Neuronal stem cell (in vitro differentiated cells): ENCODE data around the gene FLNA.

Experiments used
- DNase-seq: peaks from one replicate; pipeline ENCODE4 v3.0.0-alpha.2; 2013; ENCODE audit warnings: low spot score
- H2AFZ ChIP-seq: one replicate; pipeline ENCODE4 v1.6.1; 2013; ENCODE audit warnings: mild to moderate bottlenecking, low read length, inconsistent platforms
- H2AK5ac ChIP-seq: 2 replicates; pipeline ENCODE4 v1.6.1; 2013; ENCODE audit warnings: low read depth, mild to moderate bottlenecking, inconsistent platforms, low read length, moderate library complexity, mixed read lengths
- H2BK120ac ChIP-seq: 2 replicates; pipeline ENCODE4 v1.6.1; 2013; ENCODE audit warnings: low read depth, mild to moderate bottlenecking, inconsistent platforms, low read length, moderate library complexity, mixed read lengths
- H2BK12ac ChIP-seq: one replicate; pipeline ENCODE4 v1.6.1; 2013; ENCODE audit warnings: low read length, inconsistent platforms
- H2BK15ac ChIP-seq: 2 replicates; pipeline ENCODE4 v1.6.1; 2013; ENCODE audit warnings: mild to moderate bottlenecking, low read length, inconsistent platforms, mixed read lengths
- H2BK5ac ChIP-seq: one replicate; pipeline ENCODE4 v1.6.1; 2013; ENCODE audit warnings: inconsistent platforms, mild to moderate bottlenecking, low read length, moderate library complexity
- H3K14ac ChIP-seq: one replicate; pipeline ENCODE4 v1.6.1; 2013; ENCODE audit warnings: low read length, inconsistent platforms
- H3K18ac ChIP-seq: 2 replicates; pipeline ENCODE4 v1.6.1; 2013; ENCODE audit warnings: low read length, inconsistent platforms
- H3K23ac ChIP-seq: 2 replicates; pipeline ENCODE4 v1.6.1; 2013; ENCODE audit warnings: low read depth, mild to moderate bottlenecking, mixed read lengths, low read length, inconsistent platforms; ENCODE audit not compliant: poor library complexity
- H3K27ac ChIP-seq: replicated peaks from 3 replicates; pipeline ENCODE4 v1.5.1; 2013; ENCODE audit warnings: low read length, inconsistent platforms
- H3K27me3 ChIP-seq, 3 experiments: 2 replicates each; pipeline ENCODE4 v1.6.1; 2013; ENCODE audit warnings: low read length in 3 of 3, mild to moderate bottlenecking in 2 of 3, inconsistent platforms in 1 of 3, low read depth in 1 of 3, mixed read lengths in 1 of 3, moderate library complexity in 1 of 3; ENCODE audit not compliant: control insufficient read depth in 3 of 3, insufficient read depth in 3 of 3
- H3K36me3 ChIP-seq, 2 donors: replicated peaks in 1 of 2; 2 replicates each; pipeline ENCODE4 v1.6.1; 2013; ENCODE audit warnings: low read length in 2 of 2; ENCODE audit not compliant: control insufficient read depth in 2 of 2, insufficient read depth in 2 of 2
- H3K4ac ChIP-seq: 2 replicates; pipeline ENCODE4 v1.6.1; 2013; ENCODE audit warnings: inconsistent platforms, mild to moderate bottlenecking, low read length, moderate library complexity
- H3K4me1 ChIP-seq, 2 donors: 1 replicate in 1 of 2; 2 replicates in 1 of 2; pipeline ENCODE4 v1.6.1; 2013; ENCODE audit warnings: low read length in 2 of 2, low read depth in 1 of 2; ENCODE audit not compliant: control insufficient read depth in 2 of 2, insufficient read depth in 1 of 2
- H3K4me2 ChIP-seq: one replicate; pipeline ENCODE4 v1.6.1; 2013; ENCODE audit warnings: mild to moderate bottlenecking, low read length, inconsistent platforms; ENCODE audit not compliant: insufficient read depth, poor library complexity, severe bottlenecking
- H3K4me3 ChIP-seq, 2 donors: 2 replicates each; pipeline ENCODE4 v1.5.1; 2013; ENCODE audit warnings: low read length in 2 of 2, mild to moderate bottlenecking in 2 of 2, inconsistent platforms in 1 of 2, moderate library complexity in 1 of 2
- H3K79me1 ChIP-seq: one replicate; pipeline ENCODE4 v1.6.1; 2013; ENCODE audit warnings: low read depth, mild to moderate bottlenecking, inconsistent platforms, low read length, moderate library complexity
- H3K9ac ChIP-seq: one replicate; pipeline ENCODE4 v1.6.1; 2013; ENCODE audit warnings: mild to moderate bottlenecking, low read depth, low read length, inconsistent platforms; ENCODE audit not compliant: poor library complexity
- H3K9me3 ChIP-seq, 2 donors: replicated peaks in 1 of 2; 2 replicates each; pipeline versions ENCODE3 to v1.6.1; 2013; ENCODE audit warnings: low read length in 2 of 2, mild to moderate bottlenecking in 2 of 2, inconsistent platforms in 1 of 2, low read depth in 1 of 2, mixed read lengths in 1 of 2, moderate library complexity in 1 of 2; ENCODE audit not compliant: control insufficient read depth in 2 of 2, insufficient read depth in 1 of 2
- H4K8ac ChIP-seq: one replicate; pipeline ENCODE4 v1.6.1; 2013; ENCODE audit warnings: low read depth, mild to moderate bottlenecking, inconsistent platforms, low read length, moderate library complexity
- H4K91ac ChIP-seq: one replicate; pipeline ENCODE4 v1.6.1; 2013; ENCODE audit warnings: low read length, low read depth, mild to moderate bottlenecking, inconsistent platforms; ENCODE audit not compliant: poor library complexity
- WGBS, 2 donors: extraction: QIAGEN DNeasy Blood & Tissue Kit; methylation state at CpG; one replicate each; pipeline ENCODE4 v1.1.7; 2013; ENCODE audit warnings: missing lambda C conversion rate in 2 of 2, mixed read lengths in 1 of 2; ENCODE audit not compliant: insufficient read length in 2 of 2, insufficient replicate concordance in 1 of 2; ENCODE audit errors: extremely low coverage in 2 of 2; 5-methylcytosine and 5-hydroxymethylcytosine counted together

The FLNA gene

DNA sequence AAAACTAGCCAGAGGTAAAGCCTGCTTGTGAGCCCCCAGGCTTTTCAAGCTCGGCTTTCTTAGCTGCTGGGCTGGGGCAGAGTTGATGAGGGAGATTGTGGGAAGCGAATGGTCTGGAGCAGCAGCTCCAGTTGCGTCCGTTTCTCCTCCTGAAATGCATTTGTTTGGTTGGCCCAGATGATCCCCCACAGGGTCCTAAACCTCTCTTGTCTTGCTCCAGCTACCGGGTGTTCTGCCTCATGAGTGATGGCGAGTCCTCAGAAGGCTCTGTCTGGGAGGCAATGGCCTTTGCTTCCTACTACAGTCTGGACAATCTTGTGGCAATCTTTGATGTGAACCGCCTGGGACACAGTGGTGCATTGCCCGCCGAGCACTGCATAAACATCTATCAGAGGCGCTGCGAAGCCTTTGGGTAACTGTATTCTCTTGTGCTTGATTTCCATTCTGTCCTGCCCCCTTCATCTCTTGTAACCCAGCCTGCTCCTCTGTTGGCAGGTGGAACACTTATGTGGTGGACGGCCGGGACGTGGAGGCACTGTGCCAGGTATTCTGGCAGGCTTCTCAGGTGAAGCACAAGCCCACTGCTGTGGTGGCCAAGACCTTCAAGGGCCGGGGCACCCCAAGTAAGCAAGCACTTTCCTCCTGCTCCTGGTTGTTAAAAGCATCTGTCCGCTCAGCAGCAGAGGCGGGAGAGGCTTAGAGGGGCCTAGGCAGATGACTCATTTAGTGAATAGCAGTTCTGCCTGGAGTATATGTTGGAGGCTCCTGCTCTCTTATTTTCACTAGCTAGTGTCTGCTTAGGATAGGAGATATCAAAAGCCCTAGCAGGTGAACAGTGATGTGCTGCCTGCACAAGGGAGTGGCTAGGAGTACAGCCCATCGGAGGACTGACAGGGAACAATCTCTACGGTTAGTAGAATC lies 63.6 kb downstream of the FLNA start:
- Histone ChIP-seq H3K18ac (no peak overlapping the region), H2BK15ac (no peak overlapping the region), H3K4me3 (no peak overlapping the region), H3K36me3 (no peaks in the 10 kb centered on the region), H3K27ac (no peak overlapping the region), H2AFZ (no peak overlapping the region), H3K79me1 (no peaks in the 10 kb centered on the region), H4K91ac (no peak overlapping the region), H3K14ac (no peak overlapping the region), H3K27me3 (peaks cover 0 to 59% (median 0%) of the 10 kb centered on the region in 3 experiments), H2BK12ac (no peak overlapping the region), H3K4ac (no peak overlapping the region), H3K9me3 (no peaks in the 10 kb centered on the region), H3K4me2 (no peak overlapping the region), H3K23ac (no peak overlapping the region), H4K8ac (no peak overlapping the region), H3K4me1 (peaks cover 0 to 5% of the 10 kb centered on the region in 2 donors), H3K9ac (no peak overlapping the region), H2AK5ac (no peak overlapping the region), H2BK120ac (no peak overlapping the region), H2BK5ac (no peak overlapping the region)
- DNase-seq: no peak
- no CpG with 5 or more reads among the region's 19 CpGs for WGBS, 2 donors

DNA sequence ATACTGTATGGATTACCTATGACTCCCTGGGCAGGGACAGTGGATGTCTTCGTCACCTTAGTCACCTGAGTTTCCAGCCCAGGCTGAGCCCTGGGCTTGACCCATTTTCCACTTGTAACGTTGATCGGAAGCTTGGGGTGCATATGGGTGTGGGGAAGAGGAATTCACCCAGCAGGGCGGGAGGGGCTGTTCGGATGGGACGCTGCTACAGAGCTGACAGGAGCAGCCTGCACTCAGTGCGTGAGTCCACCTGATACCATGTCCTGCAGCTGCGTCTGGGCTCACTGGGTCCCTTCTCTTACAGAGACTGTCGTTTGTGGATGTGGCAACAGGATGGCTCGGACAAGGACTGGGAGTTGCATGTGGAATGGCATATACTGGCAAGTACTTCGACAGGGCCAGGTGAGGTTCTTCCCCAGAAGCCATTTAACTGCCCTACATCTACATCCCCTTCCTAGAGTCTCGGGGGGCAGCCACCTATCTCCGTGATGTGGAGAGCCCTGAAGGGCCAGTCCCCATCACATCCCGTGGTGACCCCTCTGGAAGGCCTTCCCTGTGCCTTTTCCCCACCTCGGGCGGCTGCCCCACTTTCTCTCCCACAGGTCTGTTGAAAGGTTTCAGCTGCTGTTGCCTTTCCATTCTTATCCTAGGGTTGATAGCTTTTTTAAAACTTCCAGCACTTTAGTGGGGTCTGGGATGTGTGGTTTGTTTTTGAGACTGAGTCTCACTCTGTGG lies 65.2 kb downstream of the FLNA start:
- H4K91ac ChIP-seq: no peak overlapping the region
- H2BK12ac ChIP-seq: no peak overlapping the region
- peaks cover 6 to 7% of the 10 kb centered on the region in 2 donors for H3K4me1 ChIP-seq
- no peak for DNase-seq
- no peaks in the 10 kb centered on the region for H3K79me1 ChIP-seq
- H3K9me3 ChIP-seq: no peaks in the 10 kb centered on the region
- no peak overlapping the region for H2BK15ac ChIP-seq
- no peak overlapping the region for H2AFZ ChIP-seq
- H2BK5ac ChIP-seq: no peak overlapping the region
- no peak overlapping the region for H3K18ac ChIP-seq
- H3K27me3 ChIP-seq: peaks cover 0 to 53% (median 0%) of the 10 kb centered on the region in 3 experiments
- no peak overlapping the region for H3K4me2 ChIP-seq
- H3K4me3 ChIP-seq: no peak overlapping the region
- H2BK120ac ChIP-seq: no peak overlapping the region
- no peaks in the 10 kb centered on the region for H3K36me3 ChIP-seq
- no peak overlapping the region for H3K23ac ChIP-seq
- no peak overlapping the region for H2AK5ac ChIP-seq
- H3K14ac ChIP-seq: no peak overlapping the region
- no peak overlapping the region for H3K4ac ChIP-seq
- H3K9ac ChIP-seq: peak overlapping the region; percentile 37
- no peak overlapping the region for H3K27ac ChIP-seq
- no peak overlapping the region for H4K8ac ChIP-seq
- no CpG with 5 or more reads among the region's 16 CpGs for WGBS, 2 donors

DNA sequence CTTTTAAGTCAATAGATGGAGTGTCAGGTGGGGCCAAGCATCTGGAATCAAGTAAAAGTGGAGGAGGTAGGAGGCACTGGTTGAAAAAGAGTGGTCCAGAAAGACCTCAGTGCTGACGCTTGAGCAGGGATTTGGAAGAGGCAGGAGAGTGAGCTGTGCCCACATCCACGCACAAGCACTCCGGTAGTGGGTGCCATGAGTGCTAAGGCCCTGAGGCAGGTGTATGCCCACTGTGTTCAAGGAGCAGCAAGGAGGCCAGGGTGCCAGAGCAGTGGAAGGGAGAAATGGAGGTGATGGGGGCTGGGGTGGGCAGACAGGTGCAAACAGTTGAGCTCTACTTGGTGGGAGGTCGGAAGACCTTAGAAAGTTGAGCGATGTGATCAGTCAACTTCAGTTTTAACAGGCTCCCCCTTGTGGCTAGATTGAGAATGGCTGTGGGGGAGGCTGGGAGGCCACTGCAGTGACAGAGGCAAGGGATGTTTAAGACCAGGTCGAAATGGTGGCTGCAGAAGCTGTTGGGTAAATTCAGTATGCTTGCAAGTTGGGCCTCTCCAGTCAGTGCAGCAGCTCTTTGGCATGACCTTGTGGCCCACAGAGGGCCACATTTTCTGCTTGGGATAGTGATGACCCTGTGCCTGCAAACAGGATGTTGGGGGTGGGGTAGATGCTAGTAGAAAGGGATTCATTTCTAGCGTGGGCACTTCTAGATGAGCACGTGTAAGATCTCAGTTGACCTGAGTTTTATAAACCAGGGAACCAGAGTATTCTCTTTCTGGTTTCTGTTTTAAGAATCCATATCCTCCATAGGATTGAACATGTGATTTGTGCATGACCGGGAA lies 66.1 kb downstream of the FLNA start:
- no peak overlapping the region for H2AFZ ChIP-seq

More for the DNA sequence above, 66.1 kb downstream of the FLNA start:
- no peak overlapping the region for H3K4ac ChIP-seq
- no peak overlapping the region for H2BK5ac ChIP-seq
- H4K8ac ChIP-seq: no peak overlapping the region
- H3K23ac ChIP-seq: no peak overlapping the region
- H3K79me1 ChIP-seq: no peaks in the 10 kb centered on the region
- peaks cover 10% of the 10 kb centered on the region in 2 donors for H3K4me1 ChIP-seq
- no peaks in the 10 kb centered on the region for H3K9me3 ChIP-seq
- H2BK120ac ChIP-seq: no peak overlapping the region
- H3K9ac ChIP-seq: no peak overlapping the region
- no peak overlapping the region for H3K4me3 ChIP-seq
- peaks cover 0 to 47% (median 0%) of the 10 kb centered on the region in 3 experiments for H3K27me3 ChIP-seq
- no peak overlapping the region for H3K27ac ChIP-seq
- H3K14ac ChIP-seq: no peak overlapping the region
- no peak overlapping the region for H3K18ac ChIP-seq
- no peak overlapping the region for H2AK5ac ChIP-seq
- peak; percentile 36 for DNase-seq
- H2BK12ac ChIP-seq: no peak overlapping the region
- WGBS, 2 donors: no CpG with 5 or more reads among the region's 9 CpGs
- no peak overlapping the region for H4K91ac ChIP-seq
- no peak overlapping the region for H2BK15ac ChIP-seq
- H3K36me3 ChIP-seq: no peaks in the 10 kb centered on the region
- no peak overlapping the region for H3K4me2 ChIP-seq
